ENCODE data around the gene CLCN3. TPM values are rescaled to one million over a fixed set of nuclear protein-coding genes. Genes with fewer than 3 reads are reported as not detected.

The CLCN3 gene
- total RNA-seq, 2 donors from 2014 or later = 28.7 to 31.1 TPM

GRCh38 chr4:169604903-169605331, 15.5 kb upstream of the CLCN3 start:
- no peak for DNase-seq
- no peak for ATAC-seq (replicated peaks in 1 of 2)
- no peaks in the 10 kb centered on the region for H3K9me3 Mint-ChIP-seq
- peaks cover 62% of the 10 kb centered on the region for H3K4me1 Mint-ChIP-seq (ENCODE audit: low read depth)
- H3K36me3 Mint-ChIP-seq (ENCODE audit: insufficient read depth in 2 of 2) = peaks cover 0 to 8% of the 10 kb centered on the region in 2 donors
- H3K27ac Mint-ChIP-seq = no peak overlapping the region
- no peaks in the 10 kb centered on the region for H3K27me3 Mint-ChIP-seq (ENCODE audit: low read depth)
- peak overlapping the region in 1 of 2 donors; percentile 39 for H3K4me3 Mint-ChIP-seq

- DNase-seq (no peak), ATAC-seq (replicated peaks in 1 of 2) (no peak)
- H3K36me3 Mint-ChIP-seq (ENCODE audit: insufficient read depth in 2 of 2) = peaks cover 0 to 5% of the 10 kb centered on the region in 2 donors
- H3K4me3 Mint-ChIP-seq = peak overlapping the region; percentile 91 to 95
- peaks cover 51% of the 10 kb centered on the region for H3K4me1 Mint-ChIP-seq (ENCODE audit: low read depth)
- H3K27me3 Mint-ChIP-seq (ENCODE audit: low read depth) = no peaks in the 10 kb centered on the region
- H3K27ac Mint-ChIP-seq = peak overlapping the region; percentile 48
- H3K9me3 Mint-ChIP-seq = no peaks in the 10 kb centered on the region
Observed at GRCh38 chr4:169611157-169611556, 9.2 kb upstream of the CLCN3 start.

- DNase-seq (peak; percentile 90), ATAC-seq (replicated peaks in 1 of 2) (peak; percentile 84 to 86)
- H3K4me1 Mint-ChIP-seq (ENCODE audit: low read depth) = peaks cover 52% of the 10 kb centered on the region
- H3K27ac Mint-ChIP-seq = peak within 1 kb of the TSS; percentile 86
- H3K36me3 Mint-ChIP-seq (ENCODE audit: insufficient read depth in 2 of 2) = peaks cover 0 to 3% of the 10 kb centered on the region in 2 donors
- no peaks in the 10 kb centered on the region for H3K27me3 Mint-ChIP-seq (ENCODE audit: low read depth)
- H3K9me3 Mint-ChIP-seq = no peaks in the 10 kb centered on the region
- peak within 1 kb of the TSS; percentile 91 to 95 for H3K4me3 Mint-ChIP-seq
Observed at GRCh38 chr4:169611991-169612870, 8.1 kb upstream of the CLCN3 start, which contains the start of gene NEK1. NEK1 (minus strand) TSS chr4:169612583; CDS start chr4:169602630, 9,953 bp downstream.

- no peaks in the 10 kb centered on the region for H3K27me3 Mint-ChIP-seq (ENCODE audit: low read depth)
- ATAC-seq (replicated peaks in 1 of 2) (peak; percentile 24 to 27), DNase-seq (peak; percentile 68 to 71)
- no peaks in the 10 kb centered on the region for H3K36me3 Mint-ChIP-seq (ENCODE audit: insufficient read depth in 2 of 2)
- peaks cover 54% of the 10 kb centered on the region for H3K4me1 Mint-ChIP-seq (ENCODE audit: low read depth)
- no peaks in the 10 kb centered on the region for H3K9me3 Mint-ChIP-seq
- peak overlapping the region; percentile 86 for H3K27ac Mint-ChIP-seq
- H3K4me3 Mint-ChIP-seq = peak overlapping the region; percentile 91 to 95
Observed at GRCh38 chr4:169612871-169613859, 7.2 kb upstream of the CLCN3 start.

- Mint-ChIP-seq H3K27ac (peak overlapping the region; percentile 85), H3K9me3 (no peaks in the 10 kb centered on the region), H3K27me3 (ENCODE audit: low read depth) (no peaks in the 10 kb centered on the region), H3K4me3 (peak overlapping the region; percentile 48 to 69), H3K36me3 (ENCODE audit: insufficient read depth in 2 of 2) (no peaks in the 10 kb centered on the region), H3K4me1 (ENCODE audit: low read depth) (peaks cover 58% of the 10 kb centered on the region)
- DNase-seq (peak; percentile 43 to 61), ATAC-seq (replicated peaks in 1 of 2) (peak; percentile 52 to 55)
Observed at GRCh38 chr4:169615467-169616106, 4.8 kb upstream of the CLCN3 start.

GRCh38 chr4:169616846-169617245, 3.5 kb upstream of the CLCN3 start:
- H3K27me3 Mint-ChIP-seq (ENCODE audit: low read depth) = no peaks in the 10 kb centered on the region
- H3K9me3 Mint-ChIP-seq = no peaks in the 10 kb centered on the region
- no peak overlapping the region for H3K27ac Mint-ChIP-seq
- peak overlapping the region in 1 of 2 donors; percentile 43 for H3K4me3 Mint-ChIP-seq
- ATAC-seq (replicated peaks in 1 of 2) = no peak
- no peaks in the 10 kb centered on the region for H3K36me3 Mint-ChIP-seq (ENCODE audit: insufficient read depth in 2 of 2)
- DNase-seq = no peak
- peaks cover 50% of the 10 kb centered on the region for H3K4me1 Mint-ChIP-seq (ENCODE audit: low read depth)

GRCh38 chr4:169617306-169617705, 3.1 kb upstream of the CLCN3 start:
- Mint-ChIP-seq H3K27me3 (ENCODE audit: low read depth) (no peaks in the 10 kb centered on the region), H3K9me3 (no peaks in the 10 kb centered on the region), H3K36me3 (ENCODE audit: insufficient read depth in 2 of 2) (no peaks in the 10 kb centered on the region), H3K27ac (no peak overlapping the region), H3K4me3 (peak overlapping the region in 1 of 2 donors; percentile 43), H3K4me1 (ENCODE audit: low read depth) (peaks cover 55% of the 10 kb centered on the region)
- DNase-seq = no peak
- ATAC-seq (replicated peaks in 1 of 2) = no peak

GRCh38 chr4:169618286-169618685, 2.1 kb upstream of the CLCN3 start:
- DNase-seq = no peak
- no peaks in the 10 kb centered on the region for H3K9me3 Mint-ChIP-seq

GRCh38 chr4:169618986-169619385, 1.4 kb upstream of the CLCN3 start:
- Mint-ChIP-seq H3K36me3 (ENCODE audit: insufficient read depth in 2 of 2) (no peaks in the 10 kb centered on the region), H3K4me3 (peak overlapping the region; percentile 96 to 99), H3K4me1 (ENCODE audit: low read depth) (peaks cover 71% of the 10 kb centered on the region), H3K27me3 (ENCODE audit: low read depth) (no peaks in the 10 kb centered on the region), H3K27ac (peak overlapping the region; percentile 78), H3K9me3 (no peaks in the 10 kb centered on the region)
- DNase-seq (no peak), ATAC-seq (replicated peaks in 1 of 2) (no peak)

More at GRCh38 chr4:169618286-169618685, 2.1 kb upstream of the CLCN3 start:
- H3K27me3 Mint-ChIP-seq (ENCODE audit: low read depth) = no peaks in the 10 kb centered on the region
- H3K4me3 Mint-ChIP-seq = peak overlapping the region; percentile 96 to 99
- H3K4me1 Mint-ChIP-seq (ENCODE audit: low read depth) = peaks cover 65% of the 10 kb centered on the region
- no peaks in the 10 kb centered on the region for H3K36me3 Mint-ChIP-seq (ENCODE audit: insufficient read depth in 2 of 2)
- H3K27ac Mint-ChIP-seq = peak overlapping the region; percentile 24
- ATAC-seq (replicated peaks in 1 of 2) = no peak

GRCh38 chr4:169619518-169619957, 840 bp upstream of the CLCN3 start:
- DNase-seq (peak; percentile 47 to 48), ATAC-seq (replicated peaks in 1 of 2) (peak in 1 of 2 donors; percentile 16)
- peak overlapping the region; percentile 96 to 99 for H3K4me3 Mint-ChIP-seq
- peak overlapping the region; percentile 99 for H3K27ac Mint-ChIP-seq
- no peaks in the 10 kb centered on the region for H3K9me3 Mint-ChIP-seq
- no peaks in the 10 kb centered on the region for H3K27me3 Mint-ChIP-seq (ENCODE audit: low read depth)
- peaks cover 71% of the 10 kb centered on the region for H3K4me1 Mint-ChIP-seq (ENCODE audit: low read depth)
- no peaks in the 10 kb centered on the region for H3K36me3 Mint-ChIP-seq (ENCODE audit: insufficient read depth in 2 of 2)

GRCh38 chr4:169620880-169621248, 486 bp downstream of the CLCN3 start:
- no peaks in the 10 kb centered on the region for H3K9me3 Mint-ChIP-seq
- peak overlapping the region; percentile 96 to 99 for H3K4me3 Mint-ChIP-seq
- peak overlapping the region; percentile 99 for H3K27ac Mint-ChIP-seq
- peaks cover 73% of the 10 kb centered on the region for H3K4me1 Mint-ChIP-seq (ENCODE audit: low read depth)
- H3K36me3 Mint-ChIP-seq (ENCODE audit: insufficient read depth in 2 of 2) = peaks cover 0 to 2% of the 10 kb centered on the region in 2 donors
- DNase-seq (peak; percentile 27 to 29), ATAC-seq (replicated peaks in 1 of 2) (no peak)
- H3K27me3 Mint-ChIP-seq (ENCODE audit: low read depth) = no peaks in the 10 kb centered on the region

- Mint-ChIP-seq H3K9me3 (no peaks in the 10 kb centered on the region), H3K36me3 (ENCODE audit: insufficient read depth in 2 of 2) (peaks cover 0 to 2% of the 10 kb centered on the region in 2 donors), H3K27me3 (ENCODE audit: low read depth) (no peaks in the 10 kb centered on the region), H3K4me3 (peak overlapping the region; percentile 96 to 99), H3K27ac (peak overlapping the region; percentile 91), H3K4me1 (ENCODE audit: low read depth) (peaks cover 73% of the 10 kb centered on the region)
- peak; percentile 46 to 49 for ATAC-seq (replicated peaks in 1 of 2)
- DNase-seq = peak; percentile 36 to 42
Observed at GRCh38 chr4:169621731-169622492, 1.5 kb downstream of the CLCN3 start.
